K562 (cell line): ENCODE results near the gene FAM234A. TPM values are rescaled to one million over a fixed set of nuclear protein-coding genes. Genes with fewer than 3 reads are reported as not detected.
A peak's percentile ranks its signal among the peaks of the same experiment; 100 is the strongest.

Experiments used
- ATAC-seq: fragments of 200-7000 bp; cut with Tn5 transposase; 3 replicates; pipeline ENCODE4 v1.9.1; 2020; ENCODE audit warnings: moderate library complexity
- BruUV-seq: library from RNA; stranded (reverse); fragments of 400-500 nt; replicated peaks from 2 replicates; lab custom pipeline; 2021; lab: Mats Ljungman, UMichigan
- CTCF ChIA-PET: fragments of 300-600 bp; formaldehyde crosslinking; extraction: SDS; loops from one replicate; lab custom pipeline; 2021; ENCODE audit warnings: low intra/inter-chr PET ratio; lab: Yijun Ruan, JAX
- POLR2A ChIA-PET: fragments of 300-600, 350-650 bp; sonication (Branson Sonifier 250); formaldehyde crosslinking; extraction: SDS; loops from one replicate; lab custom pipeline; 2021; ENCODE audit warnings: antibody characterized with exemption, inconsistent platforms; lab: Yijun Ruan, JAX
- DNase-seq, 4 experiments: peaks; one replicate each; pipeline versions ENCODE4 v3.0.0 to v3.0.0-alpha.2; 2011 to 2018; ENCODE audit warnings: low spot score in 3 of 4, mixed read lengths in 3 of 4; ENCODE audit errors: extremely low read depth in 1 of 4
- FAIRE-seq: peaks from 2 replicates; lab custom pipeline; 2011; peaks lifted over from hg19 to GRCh38; lab: Jason Lieb, UNC
- H2AFZ ChIP-seq: 2 replicates; pipeline ENCODE4 v1.6.0; 2011; ENCODE audit warnings: low read depth, low read length, control low read depth, inconsistent platforms
- H3K27ac ChIP-seq: fragments of 200-600 bp; 3 replicates; pipeline ENCODE4 v1.8.0; 2011; ENCODE audit warnings: low read depth, mild to moderate bottlenecking, control low read depth, inconsistent platforms, low read length, moderate library complexity, mixed read lengths; ENCODE audit errors: extremely low read depth
- H3K27me3 ChIP-seq, 2 experiments: fragments of 300-600 bp in 1 of 2; 2 replicates in 1 of 2; 3 replicates in 1 of 2; pipeline versions ENCODE4 v1.6.0 to v1.8.0; 2011; ENCODE audit warnings: inconsistent platforms in 2 of 2, low read length in 2 of 2, mild to moderate bottlenecking in 1 of 2, mixed read lengths in 1 of 2, moderate library complexity in 1 of 2; ENCODE audit not compliant: control insufficient read depth in 2 of 2, insufficient read depth in 2 of 2
- H3K36me3 ChIP-seq: fragments of 300-600 bp; 3 replicates; pipeline ENCODE4 v1.8.0; 2011; ENCODE audit warnings: mild to moderate bottlenecking, low read length, inconsistent platforms; ENCODE audit not compliant: control insufficient read depth, insufficient read depth
- H3K4me1 ChIP-seq, 2 experiments: fragments of 200-600 bp in 1 of 2; replicated peaks in 1 of 2; 2 replicates in 1 of 2; 3 replicates in 1 of 2; pipeline versions ENCODE4 v1.5.1 to v1.8.0; 2011; ENCODE audit warnings: inconsistent platforms in 2 of 2, low read length in 2 of 2, mild to moderate bottlenecking in 1 of 2, mixed read lengths in 1 of 2, moderate library complexity in 1 of 2; ENCODE audit not compliant: control insufficient read depth in 2 of 2, insufficient read depth in 2 of 2
- H3K4me2 ChIP-seq: 2 replicates; pipeline ENCODE4 v1.6.1; 2011; ENCODE audit warnings: low read length, control low read depth, inconsistent platforms, mixed read lengths; ENCODE audit not compliant: insufficient read depth
- H3K4me3 ChIP-seq: fragments of 200-600 bp; sonication (generic), shearing (Covaris generic); 2 replicates; pipeline ENCODE4 v1.5.1; 2016; ENCODE audit warnings: control low read depth, inconsistent platforms
- H3K79me2 ChIP-seq: fragments of 200-600 bp; 3 replicates; pipeline ENCODE4 v1.8.0; 2011; ENCODE audit warnings: low read length, inconsistent platforms; ENCODE audit not compliant: control insufficient read depth, insufficient read depth
- H3K9ac ChIP-seq, 2 experiments: 2 replicates each; pipeline versions ENCODE4 v1.6.0 to v1.6.1; 2011; ENCODE audit warnings: low read depth in 2 of 2, low read length in 2 of 2, control low read depth in 1 of 2, inconsistent platforms in 1 of 2, mild to moderate bottlenecking in 1 of 2, mixed read lengths in 1 of 2; ENCODE audit not compliant: insufficient read depth in 1 of 2
- H3K9me1 ChIP-seq: one replicate; pipeline ENCODE4 v1.6.0; 2011; ENCODE audit warnings: inconsistent platforms, mild to moderate bottlenecking, low read length, moderate library complexity; ENCODE audit not compliant: control insufficient read depth, insufficient read depth
- H3K9me3 ChIP-seq: replicated peaks from 2 replicates; pipeline ENCODE4 v1.5.1; 2011; ENCODE audit warnings: low read depth, low read length, inconsistent platforms; ENCODE audit not compliant: control insufficient read depth, insufficient read depth
- H4K20me1 ChIP-seq: replicated peaks from 2 replicates; pipeline ENCODE4 v1.6.1; 2011; ENCODE audit warnings: low read length, inconsistent platforms, mixed read lengths; ENCODE audit not compliant: control insufficient read depth, insufficient read depth
- ADNP ChIP-seq: fragments of 200-800 bp; sonication (Bioruptor generic); IDR thresholded peaks from 2 replicates; pipeline ENCODE4 v1.6.1; 2016; ENCODE audit warnings: missing genetic modification characterization, missing compliant biosample characterization
- ARID3B ChIP-seq: fragments of 250-450 bp; sonication (Bioruptor Pico); IDR thresholded peaks from 2 replicates; pipeline ENCODE4 v1.4.0; 2020; ENCODE audit warnings: borderline replicate concordance
- CREB3L1 ChIP-seq: fragments of 450-650 bp; IDR thresholded peaks from 2 replicates; pipeline ENCODE4 v1.6.1; 2014; ENCODE audit warnings: low read depth, mild to moderate bottlenecking, moderate library complexity, borderline replicate concordance
- CTCF ChIP-seq, 3 experiments: IDR thresholded peaks in 2 of 3; conservative IDR thresholded peaks in 1 of 3; 2 replicates each; pipeline ENCODE4 v1.5.1; 2011 to 2012; ENCODE audit warnings: low read length in 3 of 3, mild to moderate bottlenecking in 3 of 3, control low read depth in 2 of 3, improper control_type of control experiment in 1 of 3, inconsistent platforms in 1 of 3, low read depth in 1 of 3, mixed read lengths in 1 of 3, moderate library complexity in 1 of 3; ENCODE audit not compliant: insufficient read depth in 2 of 3
- EHMT2 ChIP-seq: fragments of 450-650 bp; IDR thresholded peaks from 2 replicates; pipeline ENCODE4 v1.6.1; 2018; ENCODE audit warnings: antibody characterized with exemption
- FOXA3 ChIP-seq, 2 experiments: fragments of 450-650 bp in 1 of 2; sonication (generic) in 1 of 2; formaldehyde crosslinking; IDR thresholded peaks in 1 of 2; conservative IDR thresholded peaks in 1 of 2; 2 replicates each; pipeline versions ENCODE4 v1.4.0 to v1.8.0; 2020 to 2022; ENCODE audit warnings: mild to moderate bottlenecking in 2 of 2, missing genetic modification reagents in 1 of 2
- GABPB1 ChIP-seq: sonication (generic); formaldehyde crosslinking; IDR thresholded peaks from 2 replicates; pipeline ENCODE4 v1.8.0; 2022; ENCODE audit warnings: mild to moderate bottlenecking, missing genetic modification reagents
- MBD2 ChIP-seq: sonication (generic); IDR thresholded peaks from 2 replicates; pipeline ENCODE4 v1.6.1; 2016; ENCODE audit warnings: low read depth, borderline replicate concordance
- MEF2A ChIP-seq: IDR thresholded peaks from 2 replicates; pipeline ENCODE4 v1.6.1; 2011; ENCODE audit warnings: low read depth, mild to moderate bottlenecking, low read length, moderate library complexity; ENCODE audit not compliant: control insufficient read depth
- TARDBP ChIP-seq: fragments of 450-650 bp; IDR thresholded peaks from 2 replicates; pipeline ENCODE4 v1.6.1; 2016
- TEAD2 ChIP-seq: fragments of 450-650 bp; IDR thresholded peaks from 2 replicates; pipeline ENCODE4 v1.6.1; 2016; ENCODE audit warnings: missing genetic modification characterization, control low read depth, missing compliant biosample characterization
- TOE1 ChIP-seq, 2 experiments: fragments of 450-650 bp in 1 of 2; sonication (generic) in 1 of 2; formaldehyde crosslinking in 1 of 2; IDR thresholded peaks; 2 replicates each; pipeline versions ENCODE4 v1.7.1 to v1.8.0; 2016 to 2022; ENCODE audit warnings: borderline replicate concordance in 2 of 2, mild to moderate bottlenecking in 2 of 2, antibody characterized with exemption in 1 of 2, inconsistent platforms in 1 of 2, low read depth in 1 of 2, missing genetic modification reagents in 1 of 2, moderate library complexity in 1 of 2
- ZNF239 ChIP-seq: fragments of 250-450 bp; sonication (Bioruptor Pico); IDR thresholded peaks from 2 replicates; pipeline ENCODE4 v1.4.0; 2020; ENCODE audit warnings: mild to moderate bottlenecking
- WGBS: fragments of 100-300 bp; shearing (Covaris generic); methylation state at CpG from one replicate; pipeline ENCODE4 v1.1.6; 2016; ENCODE audit warnings: low coverage, mixed read lengths; ENCODE audit not compliant: insufficient coverage; ENCODE audit errors: missing lambda C conversion rate; 5-methylcytosine and 5-hydroxymethylcytosine counted together
- in situ Hi-C: fragments of 300-500 bp; cut with MboI; formaldehyde crosslinking; loops from 4 replicates; pipeline ENCODE4 v1.15.0; 2018; ENCODE audit warnings: inconsistent platforms, mixed read lengths
- intact Hi-C: fragments of 100-400 bp; cut with micrococcal nuclease; formaldehyde crosslinking; loops from 2 replicates; pipeline ENCODE4 v1.14.2; 2022
- polyA plus RNA-seq, 8 experiments: library from polyadenylated mRNA; depleted of rRNA in 4 of 8; stranded (reverse) in 5 of 8; unstranded in 3 of 8; fragments of >200 nt; fragmentation: Nextera tagmentation in 2 of 8; fragmentation: Illumina TruSeq in 1 of 8; extraction: Ambion mirVana in 2 of 8; extraction: Trizol in 1 of 8; gene quantifications; 2 replicates each; pipeline versions ENCODE4 v1.2.1 to v1.2.3, GENCODE V29; 2011 to 2014; ENCODE audit warnings: inconsistent platforms in 1 of 8, missing spikeins in 1 of 8
- total RNA-seq, 7 experiments: library from RNA; depleted of rRNA in 6 of 7; stranded (reverse); fragments of >200 nt in 6 of 7; fragmentation: Illumina TruSeq in 2 of 7; extraction: Trizol in 2 of 7; gene quantifications; 2 replicates each; pipeline versions ENCODE4 v1.2.1 to v1.2.3, GENCODE V29; 2011 to 2021; ENCODE audit warnings: low replicate concordance in 1 of 7

The FAM234A gene
- total and polyA plus RNA-seq, 9 of the 15 experiments (the other 6 are each of a cell fraction or from before 2014, with no cell fraction given) = 1.0 to 47.9 (median 15.0) TPM

- FAIRE-seq (peak; percentile 51), ATAC-seq (no peak), DNase-seq (peak in 1 of 4 experiments; percentile 21)
- Histone ChIP-seq H3K4me3 (no peak overlapping the region), H3K79me2 (no peaks in the 10 kb centered on the region), H3K27me3 (no peaks in the 10 kb centered on the region), H3K36me3 (peaks cover 73% of the 10 kb centered on the region), H3K4me2 (no peak overlapping the region), H3K4me1 (peaks cover 0 to 19% of the 10 kb centered on the region in 2 experiments; a peak in 2 of 5 replicates), H4K20me1 (0 out of 2 replicates have a peak, but pooled peaks cover 3% of the 10 kb centered on the region), H3K27ac (no peak overlapping the region), H3K9me1 (no peaks in the 10 kb centered on the region), H3K9me3 (peaks cover 2% of the 10 kb centered on the region; the same call in 1 of the 2 replicates), H2AFZ (no peak overlapping the region), H3K9ac (no peak overlapping the region)
- ChIA-PET POLR2A (no interaction called here), CTCF (no interaction called here)
- no TSS peak for BruUV-seq
- in situ Hi-C loops = no loop called here
- intact Hi-C loops = no loop called here
- 87% methylated on average over 8 of the region's 8 CpGs for WGBS
- TF ChIP-seq MBD2 (no peak), ADNP (tag) (no peak), GABPB1 (CRISPR knock-in tag) (peak; percentile 28; the same call in 1 of the 2 replicates), EHMT2 (no peak), CTCF (IDR thresholded peaks at IDR 0.05 in 2 of 3, conservative IDR thresholded peaks at IDR 0.05 in 1 of 3; ENCODE audit: insufficient read depth in 2 of 3, low read depth in 1 of 3, low read length in 3 of 3) (peak in 2 of 3 experiments; percentile 20 to 27; a peak in 1 of 6 replicates), CREB3L1 (no peak), FOXA3 (CRISPR knock-in tag; conservative IDR thresholded peaks at IDR 0.05 in 1 of 2, IDR thresholded peaks at IDR 0.05 in 1 of 2) (no peak), TARDBP (no peak), ZNF239 (CRISPR knock-in tag) (no peak), MEF2A (no peak), TEAD2 (no peak), TOE1 (IDR thresholded peaks at IDR 0.05; ENCODE audit: borderline replicate concordance) (no peak), TOE1 (CRISPR knock-in tag; IDR thresholded peaks at IDR 0.05; ENCODE audit: borderline replicate concordance, low read depth) (no peak), ARID3B (no peak)
Measured at GRCh38 chr16:188674-189073, 45.9 kb upstream of the FAM234A start.
